Endodermal cell (in vitro differentiated cells): ENCODE data around the gene MYRIP. TPM values are rescaled to one million over a fixed set of nuclear protein-coding genes. Genes with fewer than 3 reads are reported as not detected.

Experiments used
- DNase-seq: peaks from one replicate; pipeline ENCODE4 v3.0.0-alpha.2; 2017
- H3K27ac ChIP-seq: 2 replicates; pipeline ENCODE4 v1.5.1; 2013; ENCODE audit warnings: mild to moderate bottlenecking, low read depth, low read length, moderate library complexity
- H3K27me3 ChIP-seq: 2 replicates; pipeline ENCODE4 v1.6.1; 2013; ENCODE audit warnings: mild to moderate bottlenecking, low read length, moderate library complexity; ENCODE audit not compliant: insufficient read depth, control insufficient read depth, poor library complexity, severe bottlenecking
- H3K36me3 ChIP-seq: 2 replicates; pipeline ENCODE4 v1.7.0; 2013; ENCODE audit warnings: mild to moderate bottlenecking, low read length, moderate library complexity; ENCODE audit not compliant: control insufficient read depth, insufficient read depth
- H3K4me1 ChIP-seq: one replicate; pipeline ENCODE4 v1.7.0; 2013; ENCODE audit warnings: low read length; ENCODE audit not compliant: control insufficient read depth, insufficient read depth
- H3K4me3 ChIP-seq: 2 replicates; pipeline ENCODE4 v1.5.1; 2013; ENCODE audit warnings: mild to moderate bottlenecking, low read length, moderate library complexity
- H3K9ac ChIP-seq: 2 replicates; pipeline ENCODE4 v1.6.1; 2013; ENCODE audit warnings: mild to moderate bottlenecking, low read length, moderate library complexity; ENCODE audit not compliant: poor library complexity, severe bottlenecking; ENCODE audit errors: extremely low read depth
- H3K9me3 ChIP-seq: 2 replicates; pipeline ENCODE4 v1.6.1; 2013; ENCODE audit warnings: mild to moderate bottlenecking, low read length, moderate library complexity; ENCODE audit not compliant: control insufficient read depth
- H3K27ac Mint-ChIP-seq: 2 replicates; pipeline ENCODE4 v1.8.0; 2020; ENCODE audit warnings: mixed read lengths
- H3K27me3 Mint-ChIP-seq: 2 replicates; pipeline ENCODE4 v1.8.0; 2021; ENCODE audit warnings: mild to moderate bottlenecking, mixed read lengths; ENCODE audit not compliant: insufficient read depth
- H3K36me3 Mint-ChIP-seq: 2 replicates; pipeline ENCODE4 v1.8.0; 2020; ENCODE audit warnings: low read depth, mixed read lengths
- H3K4me1 Mint-ChIP-seq: 2 replicates; pipeline ENCODE4 v1.8.0; 2020; ENCODE audit warnings: mixed read lengths
- H3K4me3 Mint-ChIP-seq: 2 replicates; pipeline ENCODE4 v1.8.0; 2020; ENCODE audit warnings: mild to moderate bottlenecking, moderate library complexity, mixed read lengths
- H3K9me3 Mint-ChIP-seq: 2 replicates; pipeline ENCODE4 v1.8.0; 2020; ENCODE audit warnings: mild to moderate bottlenecking, mixed read lengths
- CTCF ChIP-seq: fragments of 200-600 bp; sonication (generic); conservative IDR thresholded peaks from 2 replicates; pipeline ENCODE4 v1.5.0; 2021; ENCODE audit warnings: antibody characterized with exemption, mild to moderate bottlenecking
- WGBS, 2 experiments: methylation state at CpG; one replicate each; pipeline versions ENCODE4 v1.1.5 to v1.1.7; 2013; ENCODE audit warnings: missing lambda C conversion rate in 2 of 2, mixed read lengths in 1 of 2; ENCODE audit not compliant: insufficient coverage in 1 of 2, insufficient read length in 1 of 2; 5-methylcytosine and 5-hydroxymethylcytosine counted together
- total RNA-seq, 2 donors: library from RNA; stranded (reverse); fragmentation: NEBNext Ultra II Directional in 1 of 2; extraction: Animal tissue kit (Norgen Biotek cat#: 25700) in 1 of 2; gene quantifications; 2 replicates in 1 of 2; 3 replicates in 1 of 2; pipeline ENCODE4 v1.2.1, GENCODE V29; 2021

The MYRIP gene
- total RNA-seq, 2 donors from 2014 or later, result 4.3 to 4.6 TPM

- Histone ChIP-seq H3K36me3 (no peaks in the 10 kb centered on the region), H3K27me3 (no peaks in the 10 kb centered on the region), H3K9ac (no peak overlapping the region), H3K4me3 (no peak overlapping the region), H3K9me3 (no peaks in the 10 kb centered on the region), H3K27ac (no peak overlapping the region), H3K4me1 (no peaks in the 10 kb centered on the region)
- Mint-ChIP-seq H3K4me1 (no peaks in the 10 kb centered on the region), H3K4me3 (no peak overlapping the region), H3K9me3 (peaks cover 5% of the 10 kb centered on the region), H3K27ac (no peak overlapping the region), H3K27me3 (peaks cover 2% of the 10 kb centered on the region), H3K36me3 (no peaks in the 10 kb centered on the region)
- no peak for TF ChIP-seq CTCF
- no peak for DNase-seq
Observed at GRCh38 chr3:40098261-40098759, 288.9 kb downstream of the MYRIP start.

- no peak overlapping the region for H3K27ac Mint-ChIP-seq
- H3K4me1 ChIP-seq, result no peaks in the 10 kb centered on the region
- H3K4me3 Mint-ChIP-seq, result no peak overlapping the region
- no peak for DNase-seq
- no peaks in the 10 kb centered on the region for H3K36me3 ChIP-seq
- 91 to 92% methylated on average over 5 to 6 of the region's 7 CpGs for WGBS, 2 experiments
- no peaks in the 10 kb centered on the region for H3K27me3 ChIP-seq
- no peak for TF ChIP-seq CTCF
- no peaks in the 10 kb centered on the region for H3K36me3 Mint-ChIP-seq
- no peak overlapping the region for H3K27ac ChIP-seq
- H3K4me3 ChIP-seq, result no peak overlapping the region
- H3K9ac ChIP-seq, result no peak overlapping the region
- H3K27me3 Mint-ChIP-seq, result peaks cover 2% of the 10 kb centered on the region
- no peaks in the 10 kb centered on the region for H3K9me3 ChIP-seq
- H3K9me3 Mint-ChIP-seq, result peaks cover 5% of the 10 kb centered on the region
- no peaks in the 10 kb centered on the region for H3K4me1 Mint-ChIP-seq
Observed at GRCh38 chr3:40099871-40100270, 290.5 kb downstream of the MYRIP start.

- H3K27me3 Mint-ChIP-seq, result no peaks in the 10 kb centered on the region
- no peaks in the 10 kb centered on the region for H3K9me3 ChIP-seq
- H3K36me3 ChIP-seq, result no peaks in the 10 kb centered on the region
- no peaks in the 10 kb centered on the region for H3K4me1 Mint-ChIP-seq
- H3K4me3 ChIP-seq, result no peak overlapping the region
- H3K27me3 ChIP-seq, result no peaks in the 10 kb centered on the region
- no peak for DNase-seq
- no peaks in the 10 kb centered on the region for H3K36me3 Mint-ChIP-seq
- no peak overlapping the region for H3K9ac ChIP-seq
- TF ChIP-seq CTCF, result no peak
- H3K27ac ChIP-seq, result no peak overlapping the region
- no peak overlapping the region for H3K27ac Mint-ChIP-seq
- H3K4me1 ChIP-seq, result no peaks in the 10 kb centered on the region
- H3K4me3 Mint-ChIP-seq, result no peak overlapping the region
- H3K9me3 Mint-ChIP-seq, result peaks cover 5% of the 10 kb centered on the region
Observed at GRCh38 chr3:40102182-40102581, 292.8 kb downstream of the MYRIP start.
